Brain microvascular endothelial cell (primary cell): ENCODE results near the gene PLA2G1B.
A peak's percentile ranks its signal among the peaks of the same experiment; 100 is the strongest.

ENCODE experiments used
- DNase-seq: peaks from one replicate; pipeline ENCODE4 v3.0.0-alpha.2; 2020
- H3K27ac ChIP-seq: fragments of 250-450 bp; sonication (Bioruptor Pico); 2 replicates; pipeline ENCODE4 v1.5.1; 2020; ENCODE audit warnings: mild to moderate bottlenecking, moderate library complexity
- H3K27me3 ChIP-seq: fragments of 250-450 bp; sonication (Bioruptor Pico); replicated peaks from 2 replicates; pipeline ENCODE4 v1.5.1; 2020; ENCODE audit warnings: mild to moderate bottlenecking
- H3K36me3 ChIP-seq: fragments of 250-450 bp; sonication (Bioruptor Pico); replicated peaks from 2 replicates; pipeline ENCODE4 v1.5.1; 2020; ENCODE audit warnings: mild to moderate bottlenecking
- H3K4me3 ChIP-seq: 2 replicates; pipeline ENCODE4 v1.5.1; 2011; ENCODE audit warnings: low read depth, mild to moderate bottlenecking, control low read depth, low read length, moderate library complexity
- CTCF ChIP-seq: IDR thresholded peaks from 2 replicates; pipeline ENCODE4 v1.5.1; 2011; ENCODE audit warnings: low read depth, mild to moderate bottlenecking, moderate library complexity, low read length, control low read depth, inconsistent platforms; ENCODE audit errors: missing control alignments
- in situ Hi-C: cut with HindIII; loops from 2 replicates; pipeline ENCODE4 v1.10.0; 2017; ENCODE audit warnings: low sequenced_read_pairs, low pct_ligation_motif_present

PLA2G1B gene

GRCh38 chr12:120284381-120284780, 43.2 kb downstream of the PLA2G1B start:
- Histone ChIP-seq H3K27ac (no peak overlapping the region), H3K4me3 (no peak overlapping the region), H3K27me3 (no peaks in the 10 kb centered on the region), H3K36me3 (no peaks in the 10 kb centered on the region)
- in situ Hi-C loops = no loop called here
- no peak for TF ChIP-seq CTCF
- no peak for DNase-seq

- H3K4me3 ChIP-seq = no peak overlapping the region
- no peaks in the 10 kb centered on the region for H3K36me3 ChIP-seq
- no peak for TF ChIP-seq CTCF
- in situ Hi-C loops = no loop called here
- no peak overlapping the region for H3K27ac ChIP-seq
- no peak for DNase-seq
- no peaks in the 10 kb centered on the region for H3K27me3 ChIP-seq
Observed at GRCh38 chr12:120283318-120283717, 44.3 kb downstream of the PLA2G1B start.

- in situ Hi-C loops = no loop called here
- no peak for DNase-seq
- Histone ChIP-seq H3K4me3 (no peak overlapping the region), H3K27me3 (no peaks in the 10 kb centered on the region), H3K36me3 (no peaks in the 10 kb centered on the region), H3K27ac (no peak overlapping the region)
- TF ChIP-seq CTCF = no peak
Observed at GRCh38 chr12:120278137-120279069, 49.2 kb downstream of the PLA2G1B start.

- Histone ChIP-seq H3K27ac (peak overlapping the region; percentile 43), H3K4me3 (no peak overlapping the region), H3K36me3 (no peaks in the 10 kb centered on the region), H3K27me3 (no peaks in the 10 kb centered on the region)
- in situ Hi-C loops = no loop called here
- TF ChIP-seq CTCF = no peak
- DNase-seq = peak; percentile 72
Observed at GRCh38 chr12:120276734-120277133, 50.8 kb downstream of the PLA2G1B start.
